Stimulated activated memory B cell treated with anti-CD40 and anti-IgM and Interleukin-4, amounts not matched to agents 10 μg/mL and 1 μg/mL and 100 μg/mL, for 72 hours (primary cell): ENCODE data around the gene SPHKAP.
"Not testable (repeated sequence)": the region's sequence is repeated elsewhere in the genome, so short reads cannot be mapped to it uniquely, and the experiment has no call there.

ENCODE experiments used
- ATAC-seq: fragments of 150-1000 bp; cut with Tn5 transposase; 2 replicates; pipeline ENCODE4 v1.10.0; 2021
- H3K27ac Mint-ChIP-seq: one replicate; pipeline ENCODE4 v1.8.0; 2022; ENCODE audit warnings: mild to moderate bottlenecking, mixed read lengths
- H3K27me3 Mint-ChIP-seq: one replicate; pipeline ENCODE4 v1.8.0; 2022; ENCODE audit warnings: mixed read lengths
- H3K36me3 Mint-ChIP-seq: one replicate; pipeline ENCODE4 v1.8.0; 2022; ENCODE audit warnings: mixed read lengths
- H3K4me1 Mint-ChIP-seq: one replicate; pipeline ENCODE4 v1.8.0; 2022; ENCODE audit warnings: mixed read lengths
- H3K4me3 Mint-ChIP-seq: one replicate; pipeline ENCODE4 v1.8.0; 2022; ENCODE audit warnings: mild to moderate bottlenecking, moderate library complexity, mixed read lengths
- H3K9me3 Mint-ChIP-seq: one replicate; pipeline ENCODE4 v1.8.0; 2022; ENCODE audit warnings: mixed read lengths

Gene SPHKAP

GRCh38 chr2:228131833-228132232, 49.7 kb downstream of the SPHKAP start:
- ATAC-seq = no peak
- H3K27ac Mint-ChIP-seq = no peak overlapping the region
- H3K4me1 Mint-ChIP-seq = no peaks in the 10 kb centered on the region
- H3K27me3 Mint-ChIP-seq = no peaks in the 10 kb centered on the region
- H3K4me3 Mint-ChIP-seq = no peak overlapping the region
- H3K36me3 Mint-ChIP-seq = no peaks in the 10 kb centered on the region
- H3K9me3 Mint-ChIP-seq = peaks cover 4% of the 10 kb centered on the region

GRCh38 chr2:228126401-228126800, 55.1 kb downstream of the SPHKAP start:
- Mint-ChIP-seq H3K4me3 (no peak overlapping the region), H3K9me3 (no peaks in the 10 kb centered on the region), H3K4me1 (no peaks in the 10 kb centered on the region), H3K27ac (no peak overlapping the region), H3K27me3 (no peaks in the 10 kb centered on the region), H3K36me3 (no peaks in the 10 kb centered on the region)
- ATAC-seq = no peak

- Mint-ChIP-seq H3K4me3 (no peak overlapping the region), H3K36me3 (no peaks in the 10 kb centered on the region), H3K27ac (no peak overlapping the region), H3K27me3 (no peaks in the 10 kb centered on the region), H3K9me3 (peaks cover 2% of the 10 kb centered on the region), H3K4me1 (no peaks in the 10 kb centered on the region)
- no peak for ATAC-seq
These were observed 62.5 kb downstream of the SPHKAP start for GRCh38 chr2:228118940-228119339.

- H3K9me3 Mint-ChIP-seq = peaks cover 2% of the 10 kb centered on the region
- no peak overlapping the region for H3K27ac Mint-ChIP-seq
- H3K4me1 Mint-ChIP-seq = no peaks in the 10 kb centered on the region
- H3K27me3 Mint-ChIP-seq = no peaks in the 10 kb centered on the region
- H3K36me3 Mint-ChIP-seq = no peaks in the 10 kb centered on the region
- no peak overlapping the region for H3K4me3 Mint-ChIP-seq
- no peak for ATAC-seq
These were observed 73.6 kb downstream of the SPHKAP start for GRCh38 chr2:228107846-228108245.

GRCh38 chr2:228105526-228106250, 75.8 kb downstream of the SPHKAP start:
- H3K36me3 Mint-ChIP-seq = no peaks in the 10 kb centered on the region
- H3K4me1 Mint-ChIP-seq = no peaks in the 10 kb centered on the region
- no peak overlapping the region for H3K4me3 Mint-ChIP-seq
- H3K27me3 Mint-ChIP-seq = no peaks in the 10 kb centered on the region
- no peak for ATAC-seq
- H3K27ac Mint-ChIP-seq = no peak overlapping the region
- H3K9me3 Mint-ChIP-seq = peaks cover 6% of the 10 kb centered on the region

- Mint-ChIP-seq H3K9me3 (peaks cover 9% of the 10 kb centered on the region), H3K36me3 (no peaks in the 10 kb centered on the region), H3K4me1 (no peaks in the 10 kb centered on the region), H3K27me3 (no peaks in the 10 kb centered on the region), H3K27ac (no peak overlapping the region), H3K4me3 (no peak overlapping the region)
- ATAC-seq = no peak
These were observed 77.3 kb downstream of the SPHKAP start for GRCh38 chr2:228104215-228104614.

- Mint-ChIP-seq H3K4me3 (no peak overlapping the region), H3K9me3 (peaks cover 12% of the 10 kb centered on the region), H3K36me3 (no peaks in the 10 kb centered on the region), H3K27me3 (no peaks in the 10 kb centered on the region), H3K4me1 (no peaks in the 10 kb centered on the region), H3K27ac (no peak overlapping the region)
- ATAC-seq = no peak
These were observed 78.1 kb downstream of the SPHKAP start for GRCh38 chr2:228103379-228103778.

- ATAC-seq = no peak
- Mint-ChIP-seq H3K36me3 (no peaks in the 10 kb centered on the region), H3K27me3 (no peaks in the 10 kb centered on the region), H3K4me3 (no peak overlapping the region), H3K9me3 (peaks cover 12% of the 10 kb centered on the region), H3K27ac (no peak overlapping the region), H3K4me1 (no peaks in the 10 kb centered on the region)
These were observed 78.5 kb downstream of the SPHKAP start for GRCh38 chr2:228102949-228103348.

GRCh38 chr2:228094377-228094921, 87.0 kb downstream of the SPHKAP start:
- Mint-ChIP-seq H3K27ac (no peak overlapping the region), H3K36me3 (no peaks in the 10 kb centered on the region), H3K9me3 (peaks cover 15% of the 10 kb centered on the region), H3K4me1 (no peaks in the 10 kb centered on the region), H3K4me3 (no peak overlapping the region), H3K27me3 (no peaks in the 10 kb centered on the region)
- no peak for ATAC-seq

- ATAC-seq = no peak
- H3K36me3 Mint-ChIP-seq = no peaks in the 10 kb centered on the region
- H3K27ac Mint-ChIP-seq = no peak overlapping the region
- no peak overlapping the region for H3K4me3 Mint-ChIP-seq
- no peaks in the 10 kb centered on the region for H3K4me1 Mint-ChIP-seq
- H3K27me3 Mint-ChIP-seq = no peaks in the 10 kb centered on the region
- H3K9me3 Mint-ChIP-seq = peaks cover 14% of the 10 kb centered on the region
These were observed 89.4 kb downstream of the SPHKAP start for GRCh38 chr2:228092056-228092455.

GRCh38 chr2:228086561-228086960, 94.9 kb downstream of the SPHKAP start:
- no peak overlapping the region for H3K27ac Mint-ChIP-seq
- H3K27me3 Mint-ChIP-seq = no peaks in the 10 kb centered on the region
- no peaks in the 10 kb centered on the region for H3K4me1 Mint-ChIP-seq
- ATAC-seq = no peak
- H3K9me3 Mint-ChIP-seq = peaks cover 14% of the 10 kb centered on the region
- H3K4me3 Mint-ChIP-seq = no peak overlapping the region
- no peaks in the 10 kb centered on the region for H3K36me3 Mint-ChIP-seq

GRCh38 chr2:228084717-228085116, 96.8 kb downstream of the SPHKAP start:
- H3K4me1 Mint-ChIP-seq = no peaks in the 10 kb centered on the region
- H3K36me3 Mint-ChIP-seq = no peaks in the 10 kb centered on the region
- H3K4me3 Mint-ChIP-seq = no peak overlapping the region
- H3K27ac Mint-ChIP-seq = no peak overlapping the region
- ATAC-seq = no peak
- H3K27me3 Mint-ChIP-seq = no peaks in the 10 kb centered on the region
- H3K9me3 Mint-ChIP-seq = peaks cover 8% of the 10 kb centered on the region

- ATAC-seq = no peak
- H3K9me3 Mint-ChIP-seq = peaks cover 2% of the 10 kb centered on the region
- H3K4me3 Mint-ChIP-seq = no peak overlapping the region
- no peaks in the 10 kb centered on the region for H3K4me1 Mint-ChIP-seq
- no peaks in the 10 kb centered on the region for H3K36me3 Mint-ChIP-seq
- no peak overlapping the region for H3K27ac Mint-ChIP-seq
- H3K27me3 Mint-ChIP-seq = no peaks in the 10 kb centered on the region
These were observed 98.4 kb downstream of the SPHKAP start for GRCh38 chr2:228083131-228083530.

GRCh38 chr2:228082571-228082970, 98.9 kb downstream of the SPHKAP start:
- no peak for ATAC-seq
- no peak overlapping the region for H3K27ac Mint-ChIP-seq
- no peaks in the 10 kb centered on the region for H3K27me3 Mint-ChIP-seq
- peaks cover 2% of the 10 kb centered on the region for H3K9me3 Mint-ChIP-seq
- H3K36me3 Mint-ChIP-seq = no peaks in the 10 kb centered on the region
- no peaks in the 10 kb centered on the region for H3K4me1 Mint-ChIP-seq
- H3K4me3 Mint-ChIP-seq = no peak overlapping the region

GRCh38 chr2:228079194-228079593, 102.3 kb downstream of the SPHKAP start:
- no peaks in the 10 kb centered on the region for H3K4me1 Mint-ChIP-seq
- no peaks in the 10 kb centered on the region for H3K27me3 Mint-ChIP-seq
- no peak overlapping the region for H3K4me3 Mint-ChIP-seq
- no peaks in the 10 kb centered on the region for H3K36me3 Mint-ChIP-seq
- no peak for ATAC-seq
- H3K9me3 Mint-ChIP-seq = peaks cover 6% of the 10 kb centered on the region
- H3K27ac Mint-ChIP-seq = no peak overlapping the region

GRCh38 chr2:228076695-228077094, 104.8 kb downstream of the SPHKAP start:
- H3K27ac Mint-ChIP-seq, H3K9me3 Mint-ChIP-seq, ATAC-seq, H3K4me1 Mint-ChIP-seq, H3K27me3 Mint-ChIP-seq, H3K4me3 Mint-ChIP-seq, H3K36me3 Mint-ChIP-seq: not testable (repeated sequence)
